ENCODE results near the gene PDE6D. TPM values are rescaled to one million over a fixed set of nuclear protein-coding genes. Genes with fewer than 3 reads are reported as not detected.

The PDE6D gene
- total RNA-seq, 1 experiment from 2014 or later, result 30.6 TPM

GRCh38 chr2:231685349-231686191 lies 95.5 kb downstream of the PDE6D start:
- BruUV-seq (replicated peaks), result no TSS peak
- Mint-ChIP-seq H3K4me3 (ENCODE audit: low read depth, unreplicated experiment) (no peak overlapping the region), H3K4me1 (ENCODE audit: low read depth, unreplicated experiment) (peaks cover 8% of the 10 kb centered on the region), H3K27ac (ENCODE audit: unreplicated experiment) (no peak overlapping the region), H3K9me3 (ENCODE audit: low read depth, unreplicated experiment) (no peaks in the 10 kb centered on the region), H3K36me3 (ENCODE audit: insufficient read depth, unreplicated experiment) (peaks cover 14% of the 10 kb centered on the region), H3K27me3 (ENCODE audit: unreplicated experiment) (no peaks in the 10 kb centered on the region)
- no peak for DNase-seq
- no peak for TF ChIP-seq CTCF (IDR thresholded peaks at IDR 0.05; ENCODE audit: unreplicated experiment)
- intact Hi-C loops (cut with micrococcal nuclease; ENCODE audit: unreplicated experiment), result no loop called here
- CTCF ChIA-PET, result interaction anchor here (0.6 kb wide), 1 partner anchor 35 kb away, joined by 3 read pairs; no protein-coding TSS in a partner anchor

GRCh38 chr2:231684314-231685223 lies 96.5 kb downstream of the PDE6D start:
- H3K4me3 Mint-ChIP-seq (ENCODE audit: low read depth, unreplicated experiment), result no peak overlapping the region
- intact Hi-C loops (cut with micrococcal nuclease; ENCODE audit: unreplicated experiment), result no loop called here

GRCh38 chr2:231683292-231684235 lies 97.5 kb downstream of the PDE6D start:
- H3K27me3 Mint-ChIP-seq (ENCODE audit: unreplicated experiment), result no peaks in the 10 kb centered on the region
- peaks cover 8% of the 10 kb centered on the region for H3K4me1 Mint-ChIP-seq (ENCODE audit: low read depth, unreplicated experiment)

More at GRCh38 chr2:231684314-231685223, 96.5 kb downstream of the PDE6D start:
- H3K4me1 Mint-ChIP-seq (ENCODE audit: low read depth, unreplicated experiment), result peaks cover 8% of the 10 kb centered on the region
- DNase-seq, result no peak
- no peak overlapping the region for H3K27ac Mint-ChIP-seq (ENCODE audit: unreplicated experiment)
- H3K27me3 Mint-ChIP-seq (ENCODE audit: unreplicated experiment), result no peaks in the 10 kb centered on the region
- CTCF ChIA-PET, result interaction anchor here (1.2 kb wide), 1 partner anchor 29 kb away, joined by 4 read pairs; no protein-coding TSS in a partner anchor
- H3K9me3 Mint-ChIP-seq (ENCODE audit: low read depth, unreplicated experiment), result no peaks in the 10 kb centered on the region
- no TSS peak for BruUV-seq (replicated peaks)
- no peak for TF ChIP-seq CTCF (IDR thresholded peaks at IDR 0.05; ENCODE audit: unreplicated experiment)
- peaks cover 22% of the 10 kb centered on the region for H3K36me3 Mint-ChIP-seq (ENCODE audit: insufficient read depth, unreplicated experiment)

More at GRCh38 chr2:231683292-231684235, 97.5 kb downstream of the PDE6D start:
- CTCF ChIA-PET, result interaction anchor here (0.7 to 1.2 kb wide), 2 partner anchors 30 to 735 kb away, joined by 4 to 6 read pairs; no protein-coding TSS in a partner anchor
- Mint-ChIP-seq H3K4me3 (ENCODE audit: low read depth, unreplicated experiment) (no peak overlapping the region), H3K27ac (ENCODE audit: unreplicated experiment) (no peak overlapping the region), H3K36me3 (ENCODE audit: insufficient read depth, unreplicated experiment) (peaks cover 29% of the 10 kb centered on the region), H3K9me3 (ENCODE audit: low read depth, unreplicated experiment) (no peaks in the 10 kb centered on the region)
- TF ChIP-seq CTCF (IDR thresholded peaks at IDR 0.05; ENCODE audit: unreplicated experiment), result no peak
- no TSS peak for BruUV-seq (replicated peaks)
- DNase-seq, result no peak
- intact Hi-C loops (cut with micrococcal nuclease; ENCODE audit: unreplicated experiment), result no loop called here

Measured in Calu3 (cell line).